ENCODE measurements around the gene MRNIP.

GRCh38 chr5:179890751-179891682, 32.4 kb upstream of the MRNIP start:
- no peak for TF ChIP-seq TAF1 (IDR thresholded peaks at IDR 0.05; ENCODE audit: borderline replicate concordance, insufficient read depth, low read length)
- TF ChIP-seq SIN3A (IDR thresholded peaks at IDR 0.05; ENCODE audit: borderline replicate concordance, insufficient read depth, low read length): no peak
- TF ChIP-seq, protein P1, sequence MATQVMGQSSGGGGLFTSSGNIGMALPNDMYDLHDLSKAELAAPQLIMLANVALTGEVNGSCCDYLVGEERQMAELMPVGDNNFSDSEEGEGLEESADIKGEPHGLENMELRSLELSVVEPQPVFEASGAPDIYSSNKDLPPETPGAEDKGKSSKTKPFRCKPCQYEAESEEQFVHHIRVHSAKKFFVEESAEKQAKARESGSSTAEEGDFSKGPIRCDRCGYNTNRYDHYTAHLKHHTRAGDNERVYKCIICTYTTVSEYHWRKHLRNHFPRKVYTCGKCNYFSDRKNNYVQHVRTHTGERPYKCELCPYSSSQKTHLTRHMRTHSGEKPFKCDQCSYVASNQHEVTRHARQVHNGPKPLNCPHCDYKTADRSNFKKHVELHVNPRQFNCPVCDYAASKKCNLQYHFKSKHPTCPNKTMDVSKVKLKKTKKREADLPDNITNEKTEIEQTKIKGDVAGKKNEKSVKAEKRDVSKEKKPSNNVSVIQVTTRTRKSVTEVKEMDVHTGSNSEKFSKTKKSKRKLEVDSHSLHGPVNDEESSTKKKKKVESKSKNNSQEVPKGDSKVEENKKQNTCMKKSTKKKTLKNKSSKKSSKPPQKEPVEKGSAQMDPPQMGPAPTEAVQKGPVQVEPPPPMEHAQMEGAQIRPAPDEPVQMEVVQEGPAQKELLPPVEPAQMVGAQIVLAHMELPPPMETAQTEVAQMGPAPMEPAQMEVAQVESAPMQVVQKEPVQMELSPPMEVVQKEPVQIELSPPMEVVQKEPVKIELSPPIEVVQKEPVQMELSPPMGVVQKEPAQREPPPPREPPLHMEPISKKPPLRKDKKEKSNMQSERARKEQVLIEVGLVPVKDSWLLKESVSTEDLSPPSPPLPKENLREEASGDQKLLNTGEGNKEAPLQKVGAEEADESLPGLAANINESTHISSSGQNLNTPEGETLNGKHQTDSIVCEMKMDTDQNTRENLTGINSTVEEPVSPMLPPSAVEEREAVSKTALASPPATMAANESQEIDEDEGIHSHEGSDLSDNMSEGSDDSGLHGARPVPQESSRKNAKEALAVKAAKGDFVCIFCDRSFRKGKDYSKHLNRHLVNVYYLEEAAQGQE (IDR thresholded peaks at IDR 0.05; ENCODE audit: insufficient read depth in 1 of 2, low read depth in 2 of 2, low read length in 2 of 2): no peak

All from PFSK-1 (cell line).